Tibial artery (tissue), 4 donors: ENCODE data around the gene PPP1R2B.

Experiments
- DNase-seq, 2 donors: peaks; one replicate each; pipeline ENCODE4 v3.0.0-alpha.2; 2019
- H3K27ac ChIP-seq, 2 donors: fragments of 200-600 bp; sonication (generic) in 1 of 2; 1 replicate in 1 of 2; 2 replicates in 1 of 2; pipeline ENCODE4 v1.5.1; 2018 to 2019; ENCODE audit warnings: mild to moderate bottlenecking in 1 of 2
- H3K27me3 ChIP-seq, 2 donors: fragments of 200-600 bp; sonication (generic) in 1 of 2; one replicate each; pipeline versions ENCODE4 v1.5.1 to v1.6.0; 2016 to 2019
- H3K36me3 ChIP-seq, 3 donors: fragments of 200-600 bp; sonication (generic) in 2 of 3; one replicate each; pipeline ENCODE4 v1.5.1; 2016 to 2019; ENCODE audit warnings: mild to moderate bottlenecking in 2 of 3
- H3K4me1 ChIP-seq, 4 donors: fragments of 200-600 bp; sonication (generic) in 2 of 4; 1 replicate in 3 of 4; 2 replicates in 1 of 4; pipeline ENCODE4 v1.5.1; 2016 to 2019
- H3K4me3 ChIP-seq, 2 donors: fragments of 200-600 bp; sonication (generic) in 1 of 2; 1 replicate in 1 of 2; 2 replicates in 1 of 2; pipeline ENCODE4 v1.5.1; 2018 to 2019; ENCODE audit warnings: mild to moderate bottlenecking in 2 of 2
- H3K9me3 ChIP-seq, 3 donors: fragments of 200-600 bp; sonication (generic) in 1 of 3; one replicate each; pipeline ENCODE4 v1.5.1; 2016 to 2019
- CTCF ChIP-seq, 2 experiments: fragments of 200-600 bp in 1 of 2; fragments of 450-650 bp in 1 of 2; IDR thresholded peaks; one replicate each; pipeline ENCODE4 v1.5.1; 2017 to 2019; ENCODE audit warnings: antibody characterized with exemption in 2 of 2, mild to moderate bottlenecking in 1 of 2, moderate library complexity in 1 of 2
- intact Hi-C: fragments of 100-400 bp; cut with DNase I; formaldehyde crosslinking; loops from one replicate; pipeline ENCODE4 v1.15.0; 2023; ENCODE audit warnings: low total_unique reads

Gene PPP1R2B

GRCh38 chr5:156892864-156893263 is 42.8 kb downstream of the PPP1R2B start:
- Histone ChIP-seq H3K27ac (no peak overlapping the region), H3K36me3 (no peaks in the 10 kb centered on the region), H3K9me3 (no peaks in the 10 kb centered on the region), H3K4me1 (no peaks in the 10 kb centered on the region), H3K4me3 (no peak overlapping the region), H3K27me3 (no peaks in the 10 kb centered on the region)
- intact Hi-C loops, result no loop called here
- no peak for TF ChIP-seq CTCF (IDR thresholded peaks at IDR 0.05)
- no peak for DNase-seq

GRCh38 chr5:156893517-156893916 is 43.4 kb downstream of the PPP1R2B start:
- H3K4me1 ChIP-seq, result no peaks in the 10 kb centered on the region
- no peaks in the 10 kb centered on the region for H3K9me3 ChIP-seq
- no peak overlapping the region for H3K27ac ChIP-seq
- no peak for DNase-seq
- no peaks in the 10 kb centered on the region for H3K36me3 ChIP-seq
- H3K4me3 ChIP-seq, result no peak overlapping the region
- TF ChIP-seq CTCF (IDR thresholded peaks at IDR 0.05), result no peak
- intact Hi-C loops, result no loop called here
- H3K27me3 ChIP-seq, result no peaks in the 10 kb centered on the region

GRCh38 chr5:156896546-156896945 is 46.5 kb downstream of the PPP1R2B start:
- no peak for DNase-seq
- no peaks in the 10 kb centered on the region for H3K27me3 ChIP-seq
- no peaks in the 10 kb centered on the region for H3K9me3 ChIP-seq
- no peak overlapping the region for H3K27ac ChIP-seq
- intact Hi-C loops, result no loop called here
- no peak overlapping the region for H3K4me3 ChIP-seq
- H3K4me1 ChIP-seq, result no peaks in the 10 kb centered on the region
- no peak for TF ChIP-seq CTCF (IDR thresholded peaks at IDR 0.05)
- H3K36me3 ChIP-seq, result no peaks in the 10 kb centered on the region
